BE2C (cell line): ENCODE measurements around the gene POC1B.

Experiments used
- DNase-seq: peaks from one replicate; pipeline ENCODE4 v3.0.0-alpha.2; 2020
- H3K27me3 ChIP-seq: fragments of 250-450 bp; sonication (Bioruptor Pico); 2 replicates; pipeline ENCODE4 v1.5.1; 2020; ENCODE audit warnings: mild to moderate bottlenecking
- H3K36me3 ChIP-seq: fragments of 250-450 bp; sonication (Bioruptor Pico); 2 replicates; pipeline ENCODE4 v1.5.1; 2020; ENCODE audit warnings: mild to moderate bottlenecking
- H3K4me1 ChIP-seq: fragments of 250-450 bp; sonication (Bioruptor Pico); 2 replicates; pipeline ENCODE4 v1.5.1; 2020
- H3K4me3 ChIP-seq: 2 replicates; pipeline ENCODE4 v1.5.1; 2011; ENCODE audit warnings: low read depth, low read length
- H3K9me3 ChIP-seq: fragments of 250-450 bp; sonication (Bioruptor Pico); 2 replicates; pipeline ENCODE4 v1.5.1; 2020
- TF ChIP-seq, protein P1 (sequence below): IDR thresholded peaks from 2 replicates; pipeline ENCODE4 v1.5.1; 2012; ENCODE audit warnings: mild to moderate bottlenecking, low read depth, low read length

Gene POC1B

DNA sequence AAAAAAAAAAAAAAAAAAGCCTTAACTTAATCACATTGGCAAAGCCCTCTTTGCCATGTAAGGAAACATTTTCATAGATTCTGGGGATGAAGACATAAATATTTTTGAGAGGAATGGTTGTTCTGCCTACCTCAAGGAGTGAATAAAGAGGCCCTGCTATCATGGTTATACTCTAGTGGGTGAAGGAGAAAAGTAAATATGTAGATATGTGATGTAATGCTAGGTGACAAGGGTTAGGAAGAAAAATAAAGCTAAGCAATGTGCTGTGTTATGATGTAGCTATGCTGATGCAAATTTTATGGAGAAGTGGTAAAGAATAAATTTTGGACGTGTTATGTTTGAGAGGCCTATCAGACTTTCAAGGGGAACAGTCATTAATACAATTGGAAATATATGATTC, 93.5 kb downstream of the POC1B start:
- no peaks in the 10 kb centered on the region for H3K27me3 ChIP-seq
- no peak overlapping the region for H3K4me3 ChIP-seq
- H3K9me3 ChIP-seq: no peaks in the 10 kb centered on the region
- TF ChIP-seq, protein P1, sequence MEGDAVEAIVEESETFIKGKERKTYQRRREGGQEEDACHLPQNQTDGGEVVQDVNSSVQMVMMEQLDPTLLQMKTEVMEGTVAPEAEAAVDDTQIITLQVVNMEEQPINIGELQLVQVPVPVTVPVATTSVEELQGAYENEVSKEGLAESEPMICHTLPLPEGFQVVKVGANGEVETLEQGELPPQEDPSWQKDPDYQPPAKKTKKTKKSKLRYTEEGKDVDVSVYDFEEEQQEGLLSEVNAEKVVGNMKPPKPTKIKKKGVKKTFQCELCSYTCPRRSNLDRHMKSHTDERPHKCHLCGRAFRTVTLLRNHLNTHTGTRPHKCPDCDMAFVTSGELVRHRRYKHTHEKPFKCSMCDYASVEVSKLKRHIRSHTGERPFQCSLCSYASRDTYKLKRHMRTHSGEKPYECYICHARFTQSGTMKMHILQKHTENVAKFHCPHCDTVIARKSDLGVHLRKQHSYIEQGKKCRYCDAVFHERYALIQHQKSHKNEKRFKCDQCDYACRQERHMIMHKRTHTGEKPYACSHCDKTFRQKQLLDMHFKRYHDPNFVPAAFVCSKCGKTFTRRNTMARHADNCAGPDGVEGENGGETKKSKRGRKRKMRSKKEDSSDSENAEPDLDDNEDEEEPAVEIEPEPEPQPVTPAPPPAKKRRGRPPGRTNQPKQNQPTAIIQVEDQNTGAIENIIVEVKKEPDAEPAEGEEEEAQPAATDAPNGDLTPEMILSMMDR: no peak
- DNase-seq: no peak
- no peaks in the 10 kb centered on the region for H3K4me1 ChIP-seq
- no peaks in the 10 kb centered on the region for H3K36me3 ChIP-seq

DNA sequence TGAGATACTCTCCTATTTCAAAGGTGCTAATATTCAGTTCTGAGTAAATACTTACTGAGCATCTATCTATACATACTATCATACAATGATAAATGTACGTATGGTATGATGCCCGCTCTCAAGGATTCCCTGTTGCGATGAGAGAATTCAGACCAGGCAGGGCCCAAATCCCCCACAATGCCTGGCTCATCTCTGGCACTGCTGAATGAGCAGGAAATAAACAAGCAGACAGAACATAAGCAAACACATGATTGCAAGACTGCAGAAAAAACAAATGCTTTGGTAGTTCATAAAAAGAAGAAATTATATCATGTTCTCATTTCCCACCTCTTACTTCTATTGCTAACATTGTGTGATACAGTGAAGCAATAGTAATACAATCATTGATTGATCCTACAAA, 96.3 kb downstream of the POC1B start:
- H3K27me3 ChIP-seq: no peaks in the 10 kb centered on the region
- H3K36me3 ChIP-seq: no peaks in the 10 kb centered on the region
- H3K4me1 ChIP-seq: no peaks in the 10 kb centered on the region
- DNase-seq: no peak
- H3K9me3 ChIP-seq: no peaks in the 10 kb centered on the region
- TF ChIP-seq, protein P1: no peak
- no peak overlapping the region for H3K4me3 ChIP-seq

DNA sequence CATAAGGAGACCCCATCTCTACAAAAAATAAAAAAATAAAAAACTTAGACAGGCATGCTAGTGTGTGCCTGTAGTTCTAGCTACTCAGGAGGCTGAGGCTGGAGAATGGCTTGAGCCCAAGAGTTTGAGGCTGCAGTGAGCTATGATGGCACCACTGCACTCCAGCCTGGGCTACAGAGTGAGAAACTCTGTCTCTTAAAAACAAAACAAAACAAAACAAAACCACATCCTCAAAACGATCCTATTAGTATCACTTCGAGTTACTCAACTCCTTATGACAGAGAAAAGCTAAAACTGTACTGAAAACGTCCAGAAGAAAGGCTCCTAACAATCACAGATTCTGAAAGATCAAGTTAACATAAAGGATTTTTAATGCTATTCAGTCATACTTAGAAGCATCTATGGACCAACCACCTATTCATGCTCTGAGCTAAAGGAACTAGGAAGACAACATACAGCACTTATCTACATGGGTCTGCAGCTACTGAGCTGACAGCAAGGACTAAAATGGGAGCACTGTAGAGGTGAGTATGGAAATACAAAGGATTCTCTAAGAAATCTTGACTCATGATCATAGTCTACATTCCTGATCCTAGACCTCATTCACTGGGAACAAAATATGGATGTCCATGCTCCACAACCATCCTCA, 98.2 kb downstream of the POC1B start:
- Histone ChIP-seq H3K36me3 (no peaks in the 10 kb centered on the region), H3K27me3 (no peaks in the 10 kb centered on the region), H3K9me3 (no peaks in the 10 kb centered on the region), H3K4me3 (no peak overlapping the region), H3K4me1 (no peaks in the 10 kb centered on the region)
- TF ChIP-seq, protein P1: no peak
- DNase-seq: no peak

DNA sequence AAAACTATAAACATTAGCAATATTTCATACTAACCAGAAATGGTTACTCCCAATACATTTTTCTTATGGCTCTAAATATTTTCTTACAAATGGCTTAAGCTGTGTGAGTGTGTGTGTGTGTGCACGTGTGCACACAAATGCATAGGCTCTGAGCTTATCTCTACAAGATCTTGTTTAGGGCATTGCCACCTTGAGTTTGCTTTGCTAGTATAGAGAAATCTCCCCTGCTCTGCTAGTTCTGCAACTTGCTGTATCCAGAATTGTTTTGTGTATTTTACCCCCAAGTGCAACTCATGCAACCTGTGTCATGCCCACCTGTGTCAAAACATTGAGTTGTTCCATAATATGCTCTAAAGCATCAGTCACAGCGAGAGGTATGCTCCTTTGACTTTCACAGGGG, 101.0 kb downstream of the POC1B start:
- Histone ChIP-seq H3K36me3 (no peaks in the 10 kb centered on the region), H3K4me3 (no peak overlapping the region), H3K9me3 (no peaks in the 10 kb centered on the region), H3K27me3 (no peaks in the 10 kb centered on the region), H3K4me1 (no peaks in the 10 kb centered on the region)
- no peak for DNase-seq
- TF ChIP-seq, protein P1: no peak

DNA sequence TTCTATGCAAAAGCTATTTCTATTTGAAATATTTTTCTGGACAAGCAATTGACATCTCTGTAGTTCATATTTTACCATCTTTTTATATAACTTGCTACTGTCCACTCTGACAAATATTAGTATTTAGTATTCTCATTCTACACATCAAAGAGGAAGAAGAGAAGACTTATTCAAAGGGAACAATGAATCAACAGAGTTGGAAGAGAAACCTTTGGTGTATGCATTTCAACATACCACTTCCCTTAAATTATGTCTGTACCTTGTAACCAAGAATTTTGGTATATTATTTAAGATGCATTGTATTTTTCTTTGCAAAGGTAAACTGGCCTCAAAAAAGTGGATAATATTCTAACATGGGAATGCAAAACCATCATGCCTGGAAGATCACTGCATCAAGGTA, 101.5 kb downstream of the POC1B start:
- Histone ChIP-seq H3K9me3 (no peaks in the 10 kb centered on the region), H3K4me3 (no peak overlapping the region), H3K4me1 (no peaks in the 10 kb centered on the region), H3K36me3 (no peaks in the 10 kb centered on the region), H3K27me3 (no peaks in the 10 kb centered on the region)
- DNase-seq: no peak
- TF ChIP-seq, protein P1: no peak

DNA sequence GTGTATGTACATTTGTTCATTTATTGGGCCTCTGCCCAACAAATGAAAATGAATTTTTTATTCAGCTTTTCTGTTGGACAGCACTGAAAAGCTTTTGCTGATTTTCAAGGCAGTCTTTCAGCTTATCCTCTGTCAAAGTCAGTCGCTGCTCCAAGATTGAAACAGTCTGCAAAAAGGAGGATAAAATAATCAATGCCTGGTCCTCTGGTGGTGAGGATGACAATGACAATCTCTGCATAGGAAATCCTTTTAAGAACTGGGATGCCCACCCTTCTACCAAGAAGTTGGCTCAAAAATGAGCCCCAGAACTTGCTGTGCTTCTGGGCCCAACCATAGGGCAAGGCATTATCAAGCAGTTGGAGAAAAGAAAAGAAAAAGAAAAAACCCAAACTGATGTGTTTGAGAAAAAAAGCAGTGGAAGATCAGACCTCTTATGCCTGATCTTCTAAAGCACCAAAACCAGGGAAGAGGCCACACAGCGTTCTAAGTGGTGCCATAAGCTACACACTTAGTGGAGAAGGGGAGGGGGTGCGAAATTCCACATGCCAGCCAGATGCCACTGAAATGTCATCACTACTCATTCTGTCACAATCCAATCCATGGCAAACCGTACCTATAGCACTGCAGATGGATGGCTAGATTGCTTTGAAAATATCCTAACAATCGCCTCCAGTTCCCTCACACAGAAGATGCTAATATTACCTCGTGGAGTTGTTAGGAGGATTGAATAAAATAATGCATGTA, 104.6 kb downstream of the POC1B start:
- DNase-seq: no peak

More for the DNA sequence above, 104.6 kb downstream of the POC1B start:
- Histone ChIP-seq H3K4me3 (no peak overlapping the region), H3K36me3 (no peaks in the 10 kb centered on the region), H3K9me3 (no peaks in the 10 kb centered on the region), H3K4me1 (no peaks in the 10 kb centered on the region), H3K27me3 (no peaks in the 10 kb centered on the region)
- TF ChIP-seq, protein P1: peak; percentile 27
